ENCODE results near the gene ZMAT5.

The ZMAT5 gene

DNA sequence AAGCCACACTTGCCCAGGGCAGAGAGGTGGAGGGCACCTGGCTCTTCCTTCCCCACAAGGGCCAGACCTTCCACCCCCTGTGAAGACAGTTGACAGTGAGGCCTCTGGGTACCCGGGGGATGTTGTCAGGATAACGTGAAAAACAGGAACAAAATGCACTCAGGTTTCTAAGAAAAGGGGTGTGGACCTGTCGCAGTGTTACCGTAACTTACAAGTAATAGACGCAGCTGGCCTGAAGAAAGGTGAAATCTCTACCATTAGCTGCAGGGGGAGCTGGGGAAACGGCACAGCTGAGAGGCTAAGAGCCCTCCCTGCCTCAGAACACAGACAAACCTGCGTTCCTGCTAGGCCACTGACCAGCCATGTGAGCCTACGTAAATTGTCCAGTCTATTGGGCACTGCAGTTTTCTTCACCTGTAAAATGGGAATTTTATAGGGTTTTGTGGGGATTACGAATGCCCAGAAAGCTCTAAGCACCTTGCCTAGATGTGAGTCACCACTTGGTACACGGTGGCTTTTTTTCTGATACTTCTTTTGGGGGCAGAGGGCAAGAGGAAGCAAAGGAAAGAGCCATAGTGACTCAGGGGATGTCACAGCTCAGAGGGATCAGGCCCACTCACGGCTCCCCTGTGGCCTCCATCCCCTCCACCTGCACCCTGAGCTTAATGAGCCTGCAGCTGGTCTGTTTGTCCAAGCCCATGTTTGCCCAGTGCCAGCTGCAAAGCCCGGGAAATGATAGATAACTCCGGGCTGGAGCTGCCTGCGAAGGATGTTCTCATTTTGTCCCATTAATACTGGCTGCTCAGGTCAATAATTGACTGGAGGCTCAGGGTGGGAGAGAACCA is 65.4 kb downstream of the ZMAT5 start:
- no peak for DNase-seq (ENCODE audit: low read depth)
- no peak overlapping the region for H3K4me3 ChIP-seq (ENCODE audit: control insufficient read depth, low read depth, low read length)

DNA sequence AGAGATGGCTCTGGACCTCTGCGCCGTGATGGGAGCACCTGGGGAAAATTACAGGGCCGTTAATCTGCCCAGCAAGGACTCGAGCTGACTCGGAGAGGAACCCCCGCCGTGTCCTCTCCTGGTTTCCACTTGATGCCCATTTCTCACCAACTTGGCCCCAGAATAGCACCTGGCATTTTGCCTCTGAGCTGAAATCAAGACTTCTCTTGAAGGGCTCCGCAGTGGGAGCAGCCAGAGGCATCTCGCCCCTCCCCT is 66.0 kb downstream of the ZMAT5 start:
- DNase-seq (ENCODE audit: low read depth): no peak
- TF ChIP-seq, protein P1, sequence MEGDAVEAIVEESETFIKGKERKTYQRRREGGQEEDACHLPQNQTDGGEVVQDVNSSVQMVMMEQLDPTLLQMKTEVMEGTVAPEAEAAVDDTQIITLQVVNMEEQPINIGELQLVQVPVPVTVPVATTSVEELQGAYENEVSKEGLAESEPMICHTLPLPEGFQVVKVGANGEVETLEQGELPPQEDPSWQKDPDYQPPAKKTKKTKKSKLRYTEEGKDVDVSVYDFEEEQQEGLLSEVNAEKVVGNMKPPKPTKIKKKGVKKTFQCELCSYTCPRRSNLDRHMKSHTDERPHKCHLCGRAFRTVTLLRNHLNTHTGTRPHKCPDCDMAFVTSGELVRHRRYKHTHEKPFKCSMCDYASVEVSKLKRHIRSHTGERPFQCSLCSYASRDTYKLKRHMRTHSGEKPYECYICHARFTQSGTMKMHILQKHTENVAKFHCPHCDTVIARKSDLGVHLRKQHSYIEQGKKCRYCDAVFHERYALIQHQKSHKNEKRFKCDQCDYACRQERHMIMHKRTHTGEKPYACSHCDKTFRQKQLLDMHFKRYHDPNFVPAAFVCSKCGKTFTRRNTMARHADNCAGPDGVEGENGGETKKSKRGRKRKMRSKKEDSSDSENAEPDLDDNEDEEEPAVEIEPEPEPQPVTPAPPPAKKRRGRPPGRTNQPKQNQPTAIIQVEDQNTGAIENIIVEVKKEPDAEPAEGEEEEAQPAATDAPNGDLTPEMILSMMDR (IDR thresholded peaks at IDR 0.05; ENCODE audit: control insufficient read depth, insufficient read depth, low read depth, low read length, missing control alignments): no peak
- no peak overlapping the region for H3K4me3 ChIP-seq (ENCODE audit: control insufficient read depth, low read depth, low read length)

More for the DNA sequence above, 65.4 kb downstream of the ZMAT5 start:
- TF ChIP-seq, protein P1 (IDR thresholded peaks at IDR 0.05; ENCODE audit: control insufficient read depth, insufficient read depth, low read depth, low read length, missing control alignments): no peak

DNA sequence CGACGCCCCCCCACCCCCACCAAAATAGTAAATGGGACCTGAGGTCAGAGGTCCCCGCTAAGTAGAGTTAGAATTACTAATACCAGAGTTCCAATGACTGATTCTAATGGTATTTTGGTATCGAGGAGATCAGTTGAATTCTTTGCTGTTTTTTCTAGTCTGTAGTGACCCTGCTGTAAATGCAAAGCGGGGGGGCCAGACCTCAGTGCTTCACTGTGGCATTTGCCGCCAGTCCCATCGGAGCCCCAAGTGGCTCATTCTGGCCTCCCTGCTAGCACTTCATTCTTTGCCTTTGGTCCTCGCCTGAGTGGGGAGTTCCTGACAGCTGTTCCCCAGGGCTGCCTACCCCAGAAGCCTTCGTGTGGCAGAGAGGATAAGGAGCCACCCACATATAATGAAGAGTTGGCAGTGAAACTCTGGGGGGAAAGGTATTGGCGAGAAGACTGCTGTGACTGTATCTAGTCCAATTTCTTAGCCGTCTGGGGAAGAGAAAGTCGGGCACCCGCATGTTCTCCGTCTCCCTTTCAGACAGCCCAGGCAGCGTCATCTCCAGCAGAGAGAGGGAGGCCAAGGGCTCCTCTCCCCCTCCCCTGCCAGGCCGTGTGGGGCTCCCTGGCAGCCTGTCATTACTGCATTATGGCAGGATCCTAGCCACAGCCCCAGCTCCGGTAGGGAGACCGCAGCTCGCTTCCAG is 66.5 kb downstream of the ZMAT5 start:
- TF ChIP-seq, protein P1 (IDR thresholded peaks at IDR 0.05; ENCODE audit: control insufficient read depth, insufficient read depth, low read depth, low read length, missing control alignments): no peak
- no peak overlapping the region for H3K4me3 ChIP-seq (ENCODE audit: control insufficient read depth, low read depth, low read length)
- no peak for DNase-seq (ENCODE audit: low read depth)

DNA sequence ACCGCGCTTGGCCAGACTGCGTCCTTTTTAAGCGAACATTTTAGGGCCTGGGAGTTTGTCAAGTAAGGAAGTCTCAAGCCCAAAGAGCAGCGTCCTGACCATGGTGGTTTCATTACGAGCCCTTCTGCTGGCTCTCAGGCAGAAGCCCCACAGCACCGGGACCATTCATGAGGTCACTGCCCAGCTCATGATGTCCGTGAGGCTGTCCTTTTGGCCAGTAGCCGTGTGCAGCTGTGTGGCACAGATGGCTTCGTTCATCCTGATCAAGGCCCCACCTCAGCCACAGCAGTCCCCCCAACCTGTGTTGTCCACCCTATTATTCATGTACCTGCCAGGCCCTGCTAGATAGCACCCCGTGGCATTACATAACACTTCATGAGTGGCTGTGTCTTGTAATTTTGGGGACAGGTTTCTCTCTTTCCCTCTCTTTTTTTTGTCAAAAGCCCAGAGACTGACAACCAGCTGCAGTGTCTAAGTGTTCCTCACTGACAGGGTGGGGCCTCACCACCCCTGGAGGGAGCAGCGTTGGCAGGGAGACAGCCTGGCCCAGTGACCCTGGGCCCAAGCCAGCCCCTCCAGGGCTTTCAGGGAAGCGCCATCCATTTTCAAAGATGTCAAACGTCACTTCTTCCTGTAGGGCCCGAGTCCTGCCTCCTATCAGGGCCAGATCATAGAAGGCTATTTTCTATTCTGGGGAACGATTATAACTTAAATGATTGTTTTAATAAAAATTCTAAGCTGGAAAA is 68.8 kb downstream of the ZMAT5 start:
- no peak overlapping the region for H3K4me3 ChIP-seq (ENCODE audit: control insufficient read depth, low read depth, low read length)

DNA sequence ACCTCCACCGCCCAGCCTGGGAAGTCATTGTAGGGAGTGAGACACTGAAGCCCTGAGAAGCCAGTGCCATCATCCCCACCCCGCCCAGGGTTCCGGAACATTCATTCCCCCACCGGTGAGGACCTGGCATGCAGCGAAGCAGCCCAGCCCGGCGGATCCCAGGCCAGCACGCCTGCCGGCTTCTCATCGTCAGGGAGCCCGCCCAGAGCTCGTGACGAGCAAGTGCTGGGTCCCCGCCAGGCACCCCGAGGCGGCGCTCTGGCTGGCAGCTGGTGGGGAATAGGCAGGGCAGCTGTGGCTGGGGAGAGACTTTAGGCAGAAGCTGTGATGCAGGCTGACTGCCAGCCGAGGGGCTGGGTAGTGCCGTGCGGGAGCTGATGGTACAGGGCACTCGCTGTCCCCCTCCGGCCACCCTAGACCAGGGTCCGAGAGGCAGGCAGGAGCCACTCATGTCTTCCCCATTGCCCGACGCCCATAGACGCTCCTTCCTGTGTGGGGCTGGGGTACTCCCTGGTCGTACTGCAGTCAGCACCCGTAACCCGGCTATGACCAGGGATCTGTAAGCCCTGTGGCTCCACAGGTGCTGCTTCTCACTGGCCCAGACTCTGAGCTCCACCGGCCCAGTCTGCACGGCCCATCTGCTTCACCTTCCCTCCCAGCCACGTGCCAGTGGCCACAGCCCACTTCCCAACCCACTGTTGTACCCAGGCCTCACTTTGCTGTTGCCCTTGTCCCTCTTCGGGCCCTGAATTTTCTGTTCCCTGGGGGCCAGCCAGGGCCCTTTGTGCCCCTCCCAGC is 71.5 kb downstream of the ZMAT5 start:
- no peak overlapping the region for H3K4me3 ChIP-seq (ENCODE audit: control insufficient read depth, low read depth, low read length)
- DNase-seq (ENCODE audit: low read depth): no peak
- TF ChIP-seq, protein P1 (IDR thresholded peaks at IDR 0.05; ENCODE audit: control insufficient read depth, insufficient read depth, low read depth, low read length, missing control alignments): no peak

More for the DNA sequence above, 68.8 kb downstream of the ZMAT5 start:
- no peak for DNase-seq (ENCODE audit: low read depth)
- TF ChIP-seq, protein P1 (IDR thresholded peaks at IDR 0.05; ENCODE audit: control insufficient read depth, insufficient read depth, low read depth, low read length, missing control alignments): no peak

DNA sequence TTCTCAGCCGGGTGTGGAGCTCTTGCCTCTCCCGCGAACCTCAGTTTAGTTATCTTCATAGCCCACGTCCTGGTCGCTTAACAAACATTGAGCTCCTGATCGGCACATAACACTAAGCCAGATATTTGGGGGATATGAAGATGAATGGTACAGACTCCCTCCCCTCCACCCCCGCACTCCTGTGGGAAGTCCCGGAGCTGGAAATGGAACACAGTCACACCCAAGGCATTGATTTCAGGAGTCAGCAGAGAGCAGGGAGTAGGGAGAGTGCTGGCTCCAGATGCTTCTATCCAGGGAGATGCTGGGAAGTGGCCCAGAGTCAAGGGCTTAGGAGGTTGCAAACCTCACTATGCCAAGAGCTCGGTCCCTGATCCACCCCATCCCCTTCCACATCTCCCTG is 73.1 kb downstream of the ZMAT5 start:
- TF ChIP-seq, protein P1 (IDR thresholded peaks at IDR 0.05; ENCODE audit: control insufficient read depth, insufficient read depth, low read depth, low read length, missing control alignments): no peak
- no peak for DNase-seq (ENCODE audit: low read depth)

More for the DNA sequence above, 73.1 kb downstream of the ZMAT5 start:
- H3K4me3 ChIP-seq (ENCODE audit: control insufficient read depth, low read depth, low read length): no peak overlapping the region
